HG03442 (cell line): Measurements from ENCODE around the gene COX6B2.

Experiments
- ATAC-seq: cut with Tn5 transposase; IDR thresholded peaks from one replicate; pipeline ENCODE4 v1.9.1; 2021; ENCODE audit warnings: mild to moderate bottlenecking, moderate library complexity; ENCODE audit not compliant: unreplicated experiment

COX6B2 gene

GRCh38 chr19:55362990-55363716 is 8.6 kb upstream of the COX6B2 start, which contains the start of gene GARIN5B:
GARIN5B (minus strand) TSS chr19:55363260; CDS start chr19:55363066, 194 bp downstream.
- ATAC-seq, result no peak

GRCh38 chr19:55362174-55362989 is 7.9 kb upstream of the COX6B2 start:
- ATAC-seq, result no peak

- ATAC-seq, result no peak
Measured at GRCh38 chr19:55360902-55361301, 6.4 kb upstream of the COX6B2 start.

GRCh38 chr19:55358943-55359908 is 4.7 kb upstream of the COX6B2 start:
- no peak for ATAC-seq

GRCh38 chr19:55358493-55358892 is 4.0 kb upstream of the COX6B2 start:
- ATAC-seq, result no peak

- ATAC-seq, result no peak
Measured at GRCh38 chr19:55355213-55355821, 798 bp upstream of the COX6B2 start.

GRCh38 chr19:55353803-55354697 is 469 bp downstream of the COX6B2 start:
- ATAC-seq, result no peak

- no peak for ATAC-seq
Measured at GRCh38 chr19:55353356-55353802, 1.1 kb downstream of the COX6B2 start.

- ATAC-seq, result no peak
Measured at GRCh38 chr19:55352549-55353145, 1.9 kb downstream of the COX6B2 start.

GRCh38 chr19:55352040-55352439 is 2.5 kb downstream of the COX6B2 start:
- no peak for ATAC-seq

- no peak for ATAC-seq
Measured at GRCh38 chr19:55350620-55351315, 3.8 kb downstream of the COX6B2 start.

- ATAC-seq, result no peak
Measured at GRCh38 chr19:55348317-55349034, 6.0 kb downstream of the COX6B2 start.

- ATAC-seq, result no peak
Measured at GRCh38 chr19:55347442-55348009, 7.0 kb downstream of the COX6B2 start.

- no peak for ATAC-seq
Measured at GRCh38 chr19:55346725-55347441, 7.6 kb downstream of the COX6B2 start.

GRCh38 chr19:55345818-55346724 is 8.4 kb downstream of the COX6B2 start:
- no peak for ATAC-seq
